ENCODE measurements around the gene UBAC2.

Gene UBAC2

GRCh38 chr13:99271249-99271648 lies 70.6 kb downstream of the UBAC2 start:
- no peak for DNase-seq (ENCODE audit: low spot score)

DNA sequence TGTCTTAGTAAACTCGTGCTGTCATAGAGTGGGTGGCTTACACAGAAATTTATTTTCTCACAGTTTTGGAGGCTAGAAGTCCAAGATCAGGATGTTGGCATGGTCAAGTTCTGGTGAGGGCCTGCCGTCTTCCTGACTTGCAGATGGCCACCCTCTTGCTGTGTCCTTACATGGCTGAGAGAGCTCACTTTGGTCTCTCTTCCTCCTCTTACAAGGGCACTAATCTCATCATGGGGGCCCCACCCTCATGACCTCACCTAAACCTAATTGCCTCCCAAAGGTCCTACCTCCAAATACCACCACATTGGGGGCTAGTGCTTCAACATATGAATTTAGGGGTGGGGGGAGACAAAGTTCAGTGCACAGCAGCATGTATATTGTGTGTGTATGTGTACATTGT lies 71.8 kb downstream of the UBAC2 start:
- DNase-seq (ENCODE audit: low spot score), result no peak

DNA sequence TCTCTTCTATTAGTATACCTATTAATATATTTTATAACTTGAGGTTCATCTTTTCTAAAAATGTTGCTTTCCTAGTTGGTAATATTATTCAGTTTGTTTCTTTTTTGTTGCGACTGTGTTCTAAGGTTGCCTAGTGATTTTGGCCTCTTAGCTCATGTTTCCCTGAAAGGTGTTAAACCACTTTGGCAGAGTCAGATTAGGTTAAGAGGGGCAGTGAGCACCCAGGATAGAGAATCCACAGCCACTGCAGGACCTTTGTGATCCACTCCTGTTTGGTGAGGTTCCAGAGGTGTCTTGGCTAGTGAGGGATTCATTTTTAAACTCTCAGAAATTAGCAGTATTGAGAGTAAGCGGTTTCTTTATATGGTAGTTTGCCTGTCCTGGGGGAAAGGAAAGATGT lies 72.5 kb downstream of the UBAC2 start:
- no peak for DNase-seq (ENCODE audit: low spot score)

DNA sequence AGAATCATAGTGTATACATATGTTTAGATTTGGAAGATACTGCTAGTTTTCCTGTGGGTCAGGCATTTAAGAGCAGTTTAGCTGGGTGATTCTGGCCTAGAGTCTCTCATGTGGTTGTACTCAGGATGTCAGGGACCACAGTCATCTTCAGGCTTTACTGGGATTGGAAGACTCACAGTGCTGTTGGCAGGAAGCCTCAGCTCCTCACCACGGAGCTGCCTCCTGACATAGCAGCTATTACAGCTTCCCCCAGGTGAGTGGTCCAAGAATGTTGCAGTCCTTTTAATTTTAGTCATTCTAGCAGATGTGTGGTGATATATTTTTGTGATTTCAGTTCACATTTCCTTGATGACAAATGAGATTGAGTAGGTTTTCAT lies 74.4 kb downstream of the UBAC2 start:
- DNase-seq (ENCODE audit: low spot score), result no peak

GRCh38 chr13:99276706-99277105 lies 76.1 kb downstream of the UBAC2 start:
- no peak for DNase-seq (ENCODE audit: low spot score)

GRCh38 chr13:99277629-99278028 lies 77.0 kb downstream of the UBAC2 start:
- no peak for DNase-seq (ENCODE audit: low spot score)

DNA sequence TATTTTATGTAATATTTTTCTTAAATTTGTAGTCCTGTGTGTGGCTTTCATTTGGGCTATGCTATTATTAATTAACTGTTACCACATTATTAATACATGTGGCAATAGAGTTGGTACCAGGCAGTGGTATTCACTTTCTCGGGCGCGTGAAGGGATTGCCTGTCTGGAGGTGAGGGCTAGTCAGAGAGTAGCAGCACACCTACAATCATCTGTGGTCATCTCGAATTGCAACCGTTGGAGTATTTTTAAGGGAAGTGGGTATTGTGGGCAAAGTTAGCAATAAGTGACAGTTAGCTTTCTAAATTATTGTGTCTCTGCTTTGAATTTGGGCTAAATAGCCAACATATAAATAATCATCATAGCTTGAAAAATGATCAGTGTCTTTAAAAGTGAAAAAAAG lies 77.5 kb downstream of the UBAC2 start:
- no peak for DNase-seq (ENCODE audit: low spot score)

- no peak for DNase-seq (ENCODE audit: low spot score)
Observed at GRCh38 chr13:99278843-99279242, 78.2 kb downstream of the UBAC2 start.

DNA sequence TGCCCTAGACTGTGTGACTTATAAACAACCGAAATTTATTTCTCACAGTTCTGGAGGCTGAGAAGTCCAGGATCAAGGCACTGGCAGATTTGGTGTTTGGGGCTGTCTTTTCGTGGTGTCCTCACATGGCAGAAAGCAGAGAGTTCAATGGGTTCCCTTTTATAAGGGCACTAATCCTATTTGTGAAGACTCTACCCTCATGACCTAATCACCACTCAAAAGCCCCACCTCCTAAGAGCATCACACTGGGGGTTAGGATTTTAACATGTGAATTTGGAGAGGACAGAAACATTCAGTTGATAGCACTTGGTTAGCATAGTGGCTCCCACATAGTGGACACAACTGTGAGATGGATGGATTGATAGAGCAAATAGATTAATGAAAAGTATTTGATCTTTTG lies 79.0 kb downstream of the UBAC2 start:
- no peak for DNase-seq (ENCODE audit: low spot score)

- DNase-seq (ENCODE audit: low spot score), result no peak
Observed at GRCh38 chr13:99280166-99280565, 79.5 kb downstream of the UBAC2 start.

GRCh38 chr13:99281811-99282263 lies 81.2 kb downstream of the UBAC2 start:
- no peak for DNase-seq (ENCODE audit: low spot score)

DNA sequence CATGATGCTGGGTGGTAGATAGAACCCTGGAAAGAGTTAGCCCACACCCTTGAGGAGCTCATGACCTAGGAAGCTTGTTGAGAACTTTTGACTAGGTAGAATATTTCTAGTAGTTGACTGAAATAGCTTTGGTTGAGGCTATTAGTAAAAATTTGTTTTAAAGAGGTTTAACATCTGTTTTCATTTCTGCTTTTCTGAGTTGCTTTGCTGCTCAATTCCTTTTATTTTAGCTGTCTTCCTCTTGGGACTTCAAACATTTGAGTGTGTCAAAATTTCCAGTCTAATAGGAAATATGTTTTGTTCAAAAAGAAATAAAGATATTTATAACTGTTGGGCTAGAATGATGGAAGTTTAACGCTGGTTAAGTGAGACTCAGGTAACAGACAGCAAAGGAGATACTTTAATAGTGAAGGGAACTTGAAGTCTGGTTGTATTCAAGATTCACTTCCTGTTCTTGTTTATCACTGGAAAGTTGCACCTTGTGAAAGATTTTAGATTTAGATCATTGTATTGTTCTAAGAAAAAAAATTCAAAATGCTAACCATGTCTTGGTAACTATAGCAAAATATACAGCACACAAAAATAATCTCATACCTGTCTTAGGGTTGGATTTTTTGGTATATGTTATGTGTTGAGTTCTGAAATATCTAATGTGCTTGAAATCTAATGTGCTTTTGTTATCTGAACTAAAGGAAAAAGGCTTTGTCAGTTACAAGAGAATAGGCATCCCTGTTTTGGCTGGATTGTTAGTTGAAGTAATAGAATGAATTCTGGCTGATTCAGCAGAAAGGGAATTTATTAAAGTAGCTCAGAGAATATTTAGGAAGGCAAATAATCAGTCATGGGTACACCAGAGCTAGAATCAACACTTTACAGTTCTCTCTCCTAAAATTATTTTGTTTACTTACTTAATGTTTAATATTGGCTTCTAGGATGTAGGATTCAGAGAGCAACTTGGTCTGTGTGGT lies 81.9 kb downstream of the UBAC2 start:
- no peak for DNase-seq (ENCODE audit: low spot score)

DNA sequence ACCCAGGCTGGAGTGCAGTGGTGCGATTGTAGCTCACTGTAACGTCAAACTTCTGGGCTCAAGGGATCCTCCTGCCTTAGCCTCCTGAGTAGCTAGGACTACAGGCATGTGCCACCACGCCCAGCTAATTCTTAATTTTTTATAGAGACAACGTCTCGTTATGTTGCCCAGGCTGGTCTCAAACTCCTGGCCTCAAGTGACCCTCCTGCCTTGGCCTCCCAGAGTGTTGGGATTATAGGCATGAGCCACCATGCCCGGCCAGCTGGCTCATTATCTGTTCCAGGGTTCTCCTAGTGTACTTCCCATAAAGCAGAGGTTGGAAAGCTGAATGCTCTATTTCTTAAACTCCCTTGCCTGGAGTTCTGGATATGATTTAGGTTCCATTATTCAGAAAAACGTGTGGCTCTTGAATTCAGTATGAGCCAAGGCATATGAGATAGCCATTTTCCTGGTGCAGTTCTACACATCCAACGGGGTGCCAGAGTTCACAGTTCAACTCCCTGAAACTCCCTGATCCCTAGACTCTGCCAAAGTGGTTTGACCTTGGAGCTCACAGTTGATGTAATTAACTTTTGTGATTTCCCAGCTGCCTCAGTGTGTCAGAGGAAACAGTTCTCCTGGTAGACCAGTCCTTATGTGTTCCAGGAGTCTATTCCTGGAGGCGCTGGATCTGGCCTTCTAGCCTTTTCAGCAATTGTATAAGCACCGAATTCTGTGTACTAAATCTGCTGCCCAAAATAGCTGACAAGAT lies 85.0 kb downstream of the UBAC2 start:
- no peak for DNase-seq (ENCODE audit: low spot score)

GRCh38 chr13:99287551-99287950 lies 86.9 kb downstream of the UBAC2 start:
- DNase-seq (ENCODE audit: low spot score), result no peak

DNA sequence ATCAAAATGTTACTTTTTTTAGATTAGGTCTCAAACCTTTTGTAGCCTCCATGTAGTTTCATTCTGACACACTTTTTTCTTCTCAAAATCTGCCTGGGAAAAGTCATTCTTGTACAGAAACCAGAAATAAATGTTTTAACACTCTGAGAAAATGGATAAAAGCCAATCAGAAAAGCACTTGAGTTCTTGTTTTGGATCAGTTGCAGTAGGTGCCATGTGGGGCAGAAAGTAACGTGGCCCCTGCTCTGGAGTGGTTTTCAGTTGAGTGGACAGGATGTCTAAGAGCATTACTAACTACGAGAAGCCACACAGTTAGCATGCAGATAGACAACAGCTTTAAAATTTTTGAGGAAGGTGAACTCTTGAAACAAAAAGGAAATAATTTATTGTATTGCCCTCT lies 87.4 kb downstream of the UBAC2 start:
- no peak for DNase-seq (ENCODE audit: low spot score)

GRCh38 chr13:99289271-99289670 lies 88.6 kb downstream of the UBAC2 start:
- DNase-seq (ENCODE audit: low spot score), result no peak

- no peak for DNase-seq (ENCODE audit: low spot score)
Observed at GRCh38 chr13:99289674-99290337, 89.2 kb downstream of the UBAC2 start.

- no peak for DNase-seq (ENCODE audit: low spot score)
Observed at GRCh38 chr13:99290894-99291293, 90.2 kb downstream of the UBAC2 start.

GRCh38 chr13:99293178-99293577 lies 92.5 kb downstream of the UBAC2 start:
- DNase-seq (ENCODE audit: low spot score), result no peak

DNA sequence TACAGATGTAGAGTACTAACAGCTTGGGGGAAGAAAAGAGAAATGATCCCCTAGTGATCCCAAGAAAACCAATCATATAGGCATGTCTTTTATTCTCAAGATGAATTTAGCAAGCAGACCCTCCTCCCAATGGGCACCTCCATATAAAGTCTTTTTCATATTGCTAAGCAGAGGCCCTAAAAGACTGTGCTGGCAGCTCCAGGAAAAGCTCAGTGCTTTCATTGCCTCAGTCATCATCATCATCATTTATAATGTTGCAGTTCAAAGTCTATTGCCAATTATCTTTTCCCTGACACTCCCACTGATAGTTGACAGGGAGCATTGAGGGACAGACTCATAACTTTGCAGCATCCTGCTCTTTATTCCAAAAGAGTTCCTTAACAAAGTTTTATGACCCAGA lies 93.5 kb downstream of the UBAC2 start:
- DNase-seq (ENCODE audit: low spot score), result no peak

GRCh38 chr13:99294958-99295357 lies 94.3 kb downstream of the UBAC2 start:
- no peak for DNase-seq (ENCODE audit: low spot score)

- DNase-seq (ENCODE audit: low spot score), result no peak
Observed at GRCh38 chr13:99295488-99296252, 95.0 kb downstream of the UBAC2 start.

Measured in ecto neural progenitor cell (in vitro differentiated cells).